Measurements from ENCODE around the gene KCNN1.

KCNN1 gene

DNA sequence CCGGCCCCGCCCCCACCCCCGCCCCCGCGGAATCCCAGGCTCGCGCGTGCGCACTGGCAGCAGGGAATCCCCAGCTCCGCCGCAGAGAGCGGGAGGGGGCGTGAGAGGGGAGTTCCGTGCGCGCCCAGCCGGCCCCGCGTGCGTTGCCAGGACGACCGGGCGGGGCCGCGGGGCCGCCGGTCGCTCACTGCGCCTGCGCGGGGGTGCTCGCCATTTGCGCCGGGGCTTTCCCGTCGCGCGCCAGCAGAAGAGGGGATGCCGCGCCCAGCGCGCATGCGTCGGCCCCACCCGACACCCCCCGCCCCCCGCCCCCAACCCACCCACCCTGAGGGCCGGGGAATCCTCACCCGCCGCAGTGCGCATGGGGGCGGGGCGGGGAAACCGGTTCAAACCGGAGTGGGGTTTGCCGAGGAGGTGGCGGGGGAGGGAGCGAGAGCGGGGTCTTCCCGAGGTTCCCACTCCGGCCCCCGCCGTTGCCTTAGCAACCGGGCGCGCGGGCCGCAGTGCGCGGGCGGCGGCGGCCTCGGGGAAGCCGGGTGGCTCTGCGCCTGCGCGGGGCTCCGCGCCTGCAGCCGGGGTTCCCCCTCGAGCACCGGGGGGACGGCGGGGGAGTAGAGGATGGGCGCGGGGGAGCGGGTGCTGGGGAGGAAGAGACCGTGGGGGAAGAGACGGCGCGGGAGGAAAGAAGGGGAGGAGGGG lies 18.9 kb upstream of the KCNN1 start:
- DNase-seq (ENCODE audit: low read depth) = peak; percentile 78

- no peak for DNase-seq (ENCODE audit: low read depth)
Observed at GRCh38 chr19:17948514-17948900, 18.4 kb upstream of the KCNN1 start.

DNA sequence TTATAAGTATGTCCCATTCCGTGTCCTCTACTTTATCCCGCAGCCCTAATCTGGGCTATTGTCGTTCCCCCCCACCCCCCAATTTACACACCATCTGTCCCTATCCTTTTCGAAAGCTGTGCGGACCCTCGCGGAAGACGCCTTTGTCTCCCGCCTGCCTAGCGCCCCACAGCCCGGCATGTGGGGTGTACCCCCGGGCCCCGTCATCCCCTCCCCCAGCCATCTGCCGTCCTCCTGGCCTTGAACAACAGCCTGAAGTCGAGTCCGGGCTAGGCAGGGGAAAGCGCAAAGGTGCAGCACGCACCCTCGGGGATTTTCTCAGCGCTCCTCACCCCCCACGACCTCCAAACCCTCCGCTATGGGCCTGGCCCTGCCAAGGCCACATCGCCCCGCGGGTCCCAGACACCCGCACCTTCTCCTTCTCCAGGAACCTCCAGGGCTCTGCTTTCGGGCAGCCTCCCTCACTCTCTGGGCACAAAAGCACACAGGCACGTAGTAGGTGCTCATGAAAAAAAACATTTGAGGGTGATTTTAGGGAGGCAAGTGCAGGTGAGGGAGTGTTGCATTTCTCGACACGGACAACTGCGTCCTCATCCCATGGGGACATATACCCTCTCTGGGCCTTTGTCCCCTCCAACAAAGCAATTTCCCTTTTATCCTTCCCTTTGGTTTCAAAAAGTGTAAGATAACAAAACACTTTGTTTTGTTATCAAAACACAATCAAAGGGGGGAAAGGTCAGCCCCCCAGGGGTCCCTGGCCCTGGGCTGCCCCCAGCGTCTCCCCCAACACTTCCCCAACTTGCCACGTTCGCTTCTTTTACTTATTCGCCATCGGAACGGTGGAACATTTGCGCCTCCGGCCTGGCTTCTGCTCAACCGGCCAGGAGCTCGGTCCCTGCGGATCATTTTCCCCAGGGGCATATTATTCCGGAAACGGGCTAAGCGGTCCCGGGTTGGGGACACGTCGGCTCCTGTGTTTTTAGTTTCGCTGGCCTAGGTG lies 17.7 kb upstream of the KCNN1 start:
- no peak for DNase-seq (ENCODE audit: low read depth)

GRCh38 chr19:17949956-17950309 lies 17.0 kb upstream of the KCNN1 start:
- no peak for DNase-seq (ENCODE audit: low read depth)

DNA sequence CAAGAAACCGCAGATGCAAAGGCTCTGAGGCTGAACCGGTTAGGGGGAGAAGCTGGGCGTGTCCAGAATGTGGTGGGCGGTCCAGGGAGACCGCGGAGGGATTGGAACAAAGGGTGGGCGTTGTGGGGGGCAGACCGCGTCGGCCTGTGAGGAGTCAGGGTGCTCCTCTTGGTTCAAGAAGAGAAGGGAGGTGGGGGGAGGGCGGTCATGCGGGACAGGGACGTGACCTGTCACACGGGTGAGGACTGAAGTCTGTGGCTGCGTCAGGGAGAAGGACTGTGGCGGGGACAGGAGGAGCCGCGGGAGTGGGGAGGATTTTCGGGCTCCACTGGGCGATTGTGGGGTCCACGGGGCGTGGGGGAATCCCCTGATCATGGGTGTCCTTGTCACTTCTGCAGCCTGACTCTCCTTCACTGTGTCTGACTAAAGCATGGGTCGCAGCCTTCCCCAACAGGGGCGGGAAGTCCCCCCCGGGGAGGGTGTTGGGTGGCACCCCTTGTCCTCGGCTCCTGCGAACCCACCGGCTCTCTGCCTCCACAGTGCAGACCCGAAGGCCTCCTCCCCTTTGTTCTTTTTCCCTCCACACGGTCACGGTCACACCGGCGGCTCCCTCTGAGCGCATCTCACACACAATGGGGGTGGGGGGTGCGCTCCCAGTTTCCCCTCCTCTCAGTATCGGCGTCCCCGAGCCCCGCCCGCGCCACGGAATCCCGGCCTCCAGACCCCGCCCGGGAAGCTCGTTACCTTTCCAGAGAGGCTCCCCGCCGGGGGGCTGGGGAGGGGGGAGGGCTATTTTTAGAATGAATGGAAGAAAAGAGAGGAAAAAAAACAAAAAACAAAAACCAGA lies 16.4 kb upstream of the KCNN1 start:
- no peak for DNase-seq (ENCODE audit: low read depth)

GRCh38 chr19:17951157-17951989 lies 15.5 kb upstream of the KCNN1 start:
- no peak for DNase-seq (ENCODE audit: low read depth)

DNA sequence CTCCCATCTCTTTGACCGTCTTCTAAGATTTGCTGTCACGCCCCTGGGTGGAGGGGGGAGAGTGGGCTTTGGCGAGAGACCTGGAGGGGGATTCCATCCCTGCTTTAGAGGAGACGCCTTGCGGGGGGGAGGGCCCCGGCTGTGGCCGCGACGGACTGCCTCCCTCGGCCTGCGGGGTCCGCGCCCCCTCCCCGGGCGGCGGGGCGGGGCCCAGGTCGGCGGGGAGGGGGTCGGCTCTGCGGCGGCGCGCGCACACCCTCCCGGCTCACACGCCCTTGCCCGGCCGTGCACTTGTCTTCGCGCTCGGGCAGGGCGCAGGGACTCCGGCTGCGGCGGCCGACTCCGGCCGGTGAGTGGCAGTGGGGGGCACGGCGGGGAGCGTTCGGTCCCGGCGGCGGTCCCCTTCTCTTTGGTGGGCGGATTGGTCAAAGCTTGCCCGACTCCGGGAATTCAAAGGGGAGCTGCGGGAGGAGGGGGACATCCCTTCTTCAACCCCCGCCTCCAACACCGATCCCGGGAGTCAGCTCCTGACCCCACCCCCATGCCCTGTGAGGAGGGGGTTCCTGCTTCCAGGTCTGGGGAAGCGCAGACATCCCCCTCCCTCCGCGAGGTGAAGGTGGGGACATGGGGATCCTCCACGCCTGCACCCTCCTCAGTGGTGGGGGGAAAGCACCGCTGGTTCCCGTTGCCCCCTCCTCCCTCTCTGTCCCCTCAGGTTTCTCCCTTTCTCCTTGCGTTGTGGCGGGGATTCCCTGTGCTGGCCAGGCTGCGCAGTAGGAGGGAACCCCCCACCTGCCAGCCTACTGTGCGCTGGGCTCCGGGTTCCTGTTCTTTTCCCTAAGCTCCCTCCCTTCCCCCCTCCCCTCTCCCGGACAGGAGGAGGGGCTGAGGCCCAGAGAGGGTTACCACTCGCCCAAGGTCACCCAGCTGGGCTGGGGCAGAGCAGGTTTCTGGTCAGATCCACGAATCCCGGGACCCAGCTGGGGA lies 14.6 kb upstream of the KCNN1 start:
- DNase-seq (ENCODE audit: low read depth) = no peak

GRCh38 chr19:17953316-17953801 lies 13.5 kb upstream of the KCNN1 start:
- DNase-seq (ENCODE audit: low read depth) = no peak

DNA sequence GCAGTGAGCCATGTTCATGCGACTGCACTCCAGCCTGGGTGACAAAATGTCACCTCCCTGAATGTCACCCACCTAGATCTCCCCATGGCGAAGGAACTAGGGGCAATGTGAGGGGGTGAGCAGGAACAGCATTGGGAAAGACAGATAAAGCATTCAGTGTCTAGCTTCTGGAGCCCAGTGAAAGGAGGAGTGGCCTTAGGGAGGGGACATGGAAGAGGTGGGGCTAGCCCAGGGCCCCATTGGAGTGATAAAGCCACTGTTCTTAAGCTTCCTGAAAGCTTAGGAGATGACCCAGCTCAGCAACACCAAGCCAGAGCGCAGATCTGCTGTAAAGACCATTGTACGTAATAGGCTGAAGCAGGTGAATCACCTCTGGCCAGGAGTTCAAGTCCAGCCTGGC lies 13.0 kb upstream of the KCNN1 start:
- no peak for DNase-seq (ENCODE audit: low read depth)

DNA sequence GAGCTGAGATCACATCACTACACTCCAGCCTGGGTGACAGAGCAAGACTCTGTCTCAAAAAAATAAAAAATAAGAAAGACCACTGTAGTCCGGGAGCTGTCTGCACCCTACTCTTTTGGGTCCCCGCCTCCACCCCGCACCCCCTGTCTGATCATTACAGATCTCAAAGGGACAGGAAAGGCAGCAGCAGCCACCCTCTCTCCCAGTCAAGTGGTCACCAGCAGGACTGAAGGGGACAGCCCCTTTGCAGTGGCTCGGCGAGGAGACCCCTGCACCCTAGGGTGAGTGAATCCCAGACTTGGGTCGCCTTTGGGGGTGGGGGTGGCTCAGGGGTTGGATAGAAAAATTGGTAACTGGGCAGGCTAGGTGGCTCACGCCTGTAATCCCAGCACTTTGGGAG lies 12.5 kb upstream of the KCNN1 start:
- no peak for DNase-seq (ENCODE audit: low read depth)

DNA sequence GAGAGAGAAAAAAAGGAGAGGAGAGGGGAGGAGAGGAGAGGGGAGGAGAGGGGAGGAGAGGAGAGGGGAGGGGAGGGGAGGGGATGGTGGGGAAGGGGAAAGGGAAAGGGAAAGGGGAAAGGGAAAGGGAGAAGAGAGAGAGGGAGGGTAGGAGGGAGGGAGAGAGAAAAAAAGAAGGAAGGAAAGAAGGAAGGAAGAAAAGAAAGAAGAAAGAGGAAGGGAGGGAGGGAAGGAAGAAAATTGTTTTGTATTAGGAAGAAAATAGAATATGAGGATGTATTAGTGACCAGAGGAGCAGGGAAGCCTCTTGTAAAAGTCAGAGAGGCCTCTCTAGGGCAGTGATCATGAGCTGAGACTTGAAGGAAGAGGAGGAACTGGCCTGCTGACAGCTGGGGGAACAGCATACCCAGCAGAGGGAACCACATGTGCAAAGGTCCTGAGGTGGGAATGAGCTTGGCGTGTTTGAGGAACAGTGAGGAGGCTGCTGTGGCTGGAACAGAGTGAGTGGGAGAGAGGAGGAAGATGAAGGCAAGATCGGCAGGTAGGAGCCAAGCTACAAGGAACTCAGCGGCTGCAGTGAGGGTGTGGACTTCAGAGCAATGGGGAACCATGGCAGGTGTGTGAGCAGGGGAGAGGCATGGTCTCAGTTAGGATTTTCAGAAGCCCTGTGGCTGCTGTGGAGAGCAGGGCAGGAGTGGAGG lies 9.6 kb upstream of the KCNN1 start:
- DNase-seq (ENCODE audit: low read depth) = no peak

DNA sequence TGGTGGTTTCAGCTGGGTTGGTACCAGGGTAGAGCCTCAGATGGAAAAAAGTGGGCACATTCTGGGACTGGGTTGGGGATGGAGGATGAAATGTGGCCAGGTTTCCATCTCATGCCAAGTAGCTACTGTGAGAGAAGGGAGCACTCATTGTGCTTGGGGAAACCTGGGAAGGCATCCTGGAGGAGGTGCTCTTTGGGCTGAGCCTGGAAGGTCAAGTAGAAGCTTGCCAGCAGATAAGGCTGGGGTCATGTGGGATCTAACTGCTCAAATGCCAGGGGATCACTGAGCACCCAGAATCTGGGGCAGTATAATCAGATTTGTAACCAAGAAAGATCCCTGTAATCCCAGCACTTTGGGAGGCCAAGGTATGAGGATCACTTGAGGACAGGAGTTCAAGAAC lies 9.0 kb upstream of the KCNN1 start:
- no peak for DNase-seq (ENCODE audit: low read depth)

DNA sequence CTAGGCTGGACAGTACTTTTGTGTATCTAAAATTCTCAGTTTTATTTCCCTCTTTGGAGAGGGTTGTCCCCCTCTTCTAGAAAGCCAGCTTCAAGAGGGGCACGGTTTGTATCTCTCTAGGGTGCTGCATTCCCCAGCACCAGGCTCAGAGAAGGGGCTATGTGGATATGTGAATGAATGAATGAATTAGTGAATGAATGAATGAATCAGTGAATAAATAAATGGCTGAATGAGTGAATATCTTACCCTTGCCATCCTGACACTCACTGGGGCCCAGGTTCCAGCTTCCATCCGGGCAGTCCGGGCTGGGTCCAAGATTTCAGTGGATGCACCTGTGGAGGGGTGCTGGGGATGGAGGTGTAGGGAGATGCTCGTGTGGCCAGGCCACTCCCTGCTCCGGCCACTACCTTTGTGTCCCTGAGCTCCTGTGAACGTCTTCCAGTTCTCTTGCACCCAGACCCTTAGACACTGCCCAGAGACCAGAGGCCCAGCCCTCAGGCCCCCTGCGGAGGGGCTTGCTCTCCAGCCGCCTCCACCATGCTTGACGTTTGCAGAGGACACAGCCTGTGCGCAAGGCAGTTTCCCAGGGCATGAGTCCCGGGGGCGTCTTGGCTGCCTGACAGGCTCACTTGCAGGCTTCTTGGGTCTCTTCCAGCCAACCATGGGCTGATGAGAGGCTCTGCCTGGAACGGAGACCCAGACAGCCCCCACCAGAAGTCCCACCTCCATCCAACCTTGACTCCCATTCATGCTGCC lies 2.8 kb upstream of the KCNN1 start:
- no peak for DNase-seq (ENCODE audit: low read depth)

DNA sequence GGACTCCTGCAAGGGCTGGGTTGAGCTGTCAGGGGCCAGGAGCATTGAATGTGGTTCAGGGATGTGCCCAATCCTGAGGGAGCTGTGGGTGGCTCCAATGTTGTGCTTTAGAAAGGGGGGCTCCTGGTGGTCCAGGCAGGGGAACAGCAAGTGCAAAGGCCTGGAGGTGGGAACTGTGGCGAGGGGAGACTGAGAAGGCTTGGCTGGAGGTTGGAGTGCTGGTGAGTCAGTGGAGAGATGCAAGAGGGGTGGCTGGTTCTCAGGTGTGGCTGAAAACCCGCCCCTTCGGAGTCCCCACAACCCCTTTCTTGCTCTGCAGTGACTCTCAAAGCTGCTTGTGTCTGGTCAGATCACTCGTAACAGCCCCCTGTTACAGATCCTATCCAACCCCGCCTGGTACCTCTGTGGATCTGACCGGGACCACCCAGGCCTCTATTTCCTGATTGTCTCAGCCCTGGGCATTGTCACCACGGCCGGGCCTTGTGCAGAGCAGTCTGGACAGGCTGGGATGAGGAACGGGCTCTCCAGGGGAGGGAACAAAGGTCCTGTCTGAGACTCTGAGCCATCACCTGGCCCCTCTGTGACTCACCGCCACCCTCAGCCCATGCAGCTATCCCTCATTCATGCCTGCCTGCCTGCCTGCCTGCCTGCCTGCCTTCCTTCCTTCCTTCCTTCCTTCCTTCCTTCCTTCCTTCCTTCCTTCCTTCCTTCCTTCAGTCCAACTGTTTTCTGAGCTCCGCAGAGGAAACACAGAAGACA lies 1.4 kb upstream of the KCNN1 start:
- DNase-seq (ENCODE audit: low read depth) = no peak

- no peak for DNase-seq (ENCODE audit: low read depth)
Observed at GRCh38 chr19:17966129-17966483, 801 bp upstream of the KCNN1 start.

DNA sequence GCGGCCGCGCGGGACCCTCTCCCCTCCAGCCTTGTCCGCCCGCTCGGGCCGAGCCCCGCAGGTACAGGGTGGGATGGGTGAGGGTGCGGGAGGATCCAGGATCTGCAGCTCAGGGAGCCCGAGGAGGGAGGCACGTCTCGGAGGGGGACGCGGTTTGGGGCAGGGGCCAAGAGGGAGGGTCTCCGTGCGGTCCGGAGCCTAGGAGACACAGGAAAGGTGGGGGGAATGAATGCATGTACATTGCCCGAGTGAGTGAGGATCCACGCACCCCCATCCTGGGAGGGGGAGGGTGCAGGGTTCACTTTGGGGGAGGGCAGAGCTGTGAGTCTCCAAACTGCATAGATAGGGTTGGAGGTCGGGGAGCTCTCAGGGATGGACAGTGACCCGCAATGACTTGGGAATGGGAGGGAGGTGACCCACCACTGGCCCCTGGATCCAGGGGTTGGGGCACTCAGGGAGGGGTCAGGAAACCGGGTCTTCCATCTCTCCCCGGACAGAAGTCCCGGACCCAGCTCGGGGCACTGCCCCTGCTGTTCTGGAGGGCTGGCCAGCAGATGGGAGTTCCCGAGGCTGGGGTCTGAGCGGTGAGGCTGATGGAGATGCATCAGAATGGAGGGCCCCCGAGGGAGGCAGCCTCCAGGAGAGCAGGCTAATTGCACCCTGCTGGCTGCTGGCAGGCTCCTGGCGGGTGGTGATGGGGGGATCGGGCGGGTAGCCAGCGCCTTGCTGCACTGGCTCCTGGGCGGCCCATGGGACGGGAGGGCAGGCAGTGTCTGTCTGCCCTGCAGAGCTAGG lies 547 bp downstream of the KCNN1 start:
- no peak for DNase-seq (ENCODE audit: low read depth)

DNA sequence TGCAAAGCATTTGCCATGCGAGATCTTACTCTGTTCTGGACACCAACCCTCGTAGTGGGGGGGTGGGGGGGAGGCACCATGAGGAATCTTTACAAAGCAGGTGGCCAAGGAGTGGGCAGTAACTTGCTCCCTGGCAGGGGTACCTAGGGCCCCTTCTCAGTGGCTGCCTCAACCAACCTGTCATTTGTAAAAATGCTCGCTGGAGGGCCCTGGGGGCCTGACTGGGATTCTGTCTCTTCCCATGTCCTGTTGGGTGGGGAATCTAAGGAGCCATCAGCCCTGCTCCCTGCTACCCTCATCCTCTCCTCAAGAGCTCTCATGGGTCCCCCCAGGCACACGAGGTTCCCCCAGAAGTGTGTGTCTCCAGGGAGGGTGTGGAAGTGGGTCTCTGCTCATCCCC lies 1.5 kb downstream of the KCNN1 start:
- no peak for DNase-seq (ENCODE audit: low read depth)
